GM21786 (cell line): ENCODE measurements around the gene NEDD4L.

Experiments
- ATAC-seq: cut with Tn5 transposase; IDR thresholded peaks from one replicate; pipeline ENCODE4 v1.9.1; 2021; ENCODE audit not compliant: unreplicated experiment

The NEDD4L gene

GRCh38 chr18:58205443-58206160, 161.6 kb downstream of the NEDD4L start:
- no peak for ATAC-seq

- no peak for ATAC-seq
Measured at GRCh38 chr18:58207520-58208152, 163.6 kb downstream of the NEDD4L start.

GRCh38 chr18:58208207-58208932, 164.3 kb downstream of the NEDD4L start:
- ATAC-seq = no peak

DNA sequence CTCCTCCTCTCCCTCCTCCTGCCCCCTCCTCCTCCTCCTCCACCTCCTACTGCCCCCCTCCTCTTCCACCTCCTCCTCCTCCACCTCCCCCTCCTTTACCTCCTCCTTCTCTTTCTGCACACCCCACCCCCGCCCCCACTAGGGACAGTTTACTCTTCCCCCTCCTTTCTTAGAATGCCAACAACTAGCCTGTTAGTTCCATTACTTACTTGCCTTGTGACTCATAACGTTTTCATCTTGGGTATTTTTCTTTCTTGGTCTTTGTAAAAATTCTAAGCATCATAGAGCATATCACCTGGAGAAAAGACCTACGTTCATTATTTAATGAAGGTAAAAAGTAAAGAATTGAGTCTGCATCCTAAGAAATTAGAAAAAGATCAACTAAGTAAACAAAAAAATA, 165.3 kb downstream of the NEDD4L start:
- ATAC-seq = no peak

- ATAC-seq = no peak
Measured at GRCh38 chr18:58211510-58211909, 167.5 kb downstream of the NEDD4L start.

- no peak for ATAC-seq
Measured at GRCh38 chr18:58212274-58212673, 168.2 kb downstream of the NEDD4L start.

GRCh38 chr18:58213440-58213839, 169.4 kb downstream of the NEDD4L start:
- ATAC-seq = no peak

- no peak for ATAC-seq
Measured at GRCh38 chr18:58215011-58215410, 171.0 kb downstream of the NEDD4L start.

- no peak for ATAC-seq
Measured at GRCh38 chr18:58216071-58216481, 172.1 kb downstream of the NEDD4L start.

- ATAC-seq = no peak
Measured at GRCh38 chr18:58217052-58217451, 173.0 kb downstream of the NEDD4L start.

DNA sequence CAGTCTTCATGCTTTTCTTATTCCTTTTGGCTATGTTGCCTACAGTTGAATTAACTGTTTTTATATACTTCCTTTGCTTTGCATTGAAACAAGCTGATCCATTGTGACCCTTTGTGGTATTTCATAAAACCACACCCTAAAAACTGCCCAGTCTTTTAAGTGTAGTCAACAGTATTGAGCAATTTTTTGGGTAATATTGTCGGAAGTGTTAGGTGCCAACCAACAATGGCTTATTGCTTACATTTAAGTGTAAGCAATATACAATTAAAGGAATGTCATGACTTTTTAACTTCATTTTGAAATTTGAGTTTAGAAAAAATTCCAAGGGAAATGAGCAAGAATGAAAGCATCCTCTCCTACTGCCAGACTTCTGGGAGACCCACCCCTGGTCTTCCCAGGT, 174.1 kb downstream of the NEDD4L start:
- no peak for ATAC-seq

- ATAC-seq = no peak
Measured at GRCh38 chr18:58221060-58221725, 177.2 kb downstream of the NEDD4L start.

GRCh38 chr18:58222432-58223125, 178.6 kb downstream of the NEDD4L start:
- ATAC-seq = no peak

DNA sequence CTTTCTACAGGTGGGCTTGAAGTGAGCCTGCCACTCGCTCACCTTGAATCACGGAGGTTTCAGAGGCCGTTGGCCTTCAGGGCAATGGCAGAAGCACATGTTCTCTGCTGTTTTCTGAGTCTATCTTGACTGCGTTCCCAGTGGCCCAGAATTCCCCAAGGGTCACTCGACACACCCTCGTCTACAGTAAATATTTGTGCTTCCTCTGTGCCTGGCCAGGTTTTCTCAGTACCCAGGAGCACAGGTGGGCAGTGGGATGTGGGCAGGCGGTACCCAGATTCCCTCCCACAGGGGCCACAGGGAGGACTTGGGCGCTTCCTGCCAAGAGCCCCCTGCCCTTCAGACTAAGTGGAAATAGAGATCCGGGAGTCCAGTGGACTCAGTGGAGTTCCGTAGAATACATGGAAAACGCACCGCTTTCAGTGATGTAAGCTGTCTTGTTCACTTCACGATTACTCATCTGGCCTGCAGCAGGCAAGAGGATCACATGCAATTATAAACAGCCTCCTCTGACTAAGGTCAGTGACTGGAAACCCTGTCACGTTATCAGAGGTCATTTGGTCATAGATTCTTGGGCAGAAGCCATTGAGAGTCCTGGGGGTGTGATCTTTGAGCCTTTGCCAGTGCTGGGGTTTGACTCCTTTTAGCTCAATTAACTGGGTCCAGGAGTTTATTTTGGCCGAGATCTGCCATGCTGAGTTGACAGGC, 179.8 kb downstream of the NEDD4L start:
- ATAC-seq = no peak

DNA sequence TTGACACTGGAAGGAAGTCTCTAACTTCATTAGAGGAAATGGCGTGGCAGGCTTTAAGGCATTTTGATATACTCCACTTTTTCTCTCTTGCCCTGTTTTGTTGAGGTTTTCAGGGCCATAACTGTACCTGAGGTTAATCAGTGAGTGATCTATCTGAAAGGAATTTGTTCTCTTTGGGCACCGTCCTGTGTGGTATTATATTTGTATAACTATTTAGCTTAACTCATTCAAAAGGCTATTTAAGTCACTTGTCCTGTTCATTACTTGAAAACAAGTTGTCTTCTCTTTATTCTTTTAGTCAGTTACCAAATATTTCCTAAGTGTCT, 180.4 kb downstream of the NEDD4L start:
- no peak for ATAC-seq

DNA sequence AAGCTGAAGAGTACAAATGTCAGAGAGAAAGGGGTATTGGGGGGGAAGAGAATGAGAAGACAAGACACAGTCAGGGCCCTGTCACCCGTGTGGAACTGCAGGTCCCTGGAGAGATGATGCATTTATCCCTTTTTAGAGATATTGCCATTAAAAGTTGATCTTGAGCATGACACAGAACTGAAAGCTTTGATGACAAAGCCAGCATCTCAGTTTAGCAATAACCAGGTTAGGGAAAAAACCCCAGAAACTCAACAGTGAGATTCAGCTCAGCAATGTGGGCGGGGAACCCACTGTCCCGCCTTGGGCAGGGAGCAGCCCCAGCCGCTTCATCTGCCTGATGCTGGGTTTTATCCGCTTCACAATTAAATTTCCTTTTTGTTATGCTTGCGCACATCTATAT, 181.1 kb downstream of the NEDD4L start:
- peak; percentile 88 for ATAC-seq

DNA sequence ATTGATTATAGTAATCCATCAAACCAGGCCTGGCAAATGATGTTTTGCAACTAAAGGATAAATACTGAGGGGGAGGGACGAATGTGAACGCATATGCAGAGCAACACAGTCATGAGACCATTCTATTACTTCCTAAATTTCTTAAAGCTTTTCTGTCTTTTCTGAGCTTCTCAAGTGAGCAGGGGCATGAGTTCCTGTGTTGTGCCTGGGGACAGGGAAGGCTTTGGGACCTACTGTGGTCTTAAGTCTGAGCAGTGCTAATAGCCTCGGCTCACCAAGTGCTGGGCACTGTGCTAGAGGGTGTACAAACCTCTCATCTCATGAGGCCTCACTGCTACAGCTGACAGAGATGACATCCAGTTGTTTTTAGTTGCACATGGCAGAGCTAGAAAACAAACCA, 182.4 kb downstream of the NEDD4L start:
- no peak for ATAC-seq

GRCh38 chr18:58227361-58227930, 183.4 kb downstream of the NEDD4L start:
- no peak for ATAC-seq

GRCh38 chr18:58228176-58228575, 184.2 kb downstream of the NEDD4L start:
- ATAC-seq = no peak

- ATAC-seq = no peak
Measured at GRCh38 chr18:58228762-58229161, 184.7 kb downstream of the NEDD4L start.
